K562 (cell line): ENCODE results near the gene LY6G6D. TPM values are rescaled to one million over a fixed set of nuclear protein-coding genes. Genes with fewer than 3 reads are reported as not detected.
A peak's percentile ranks its signal among the peaks of the same experiment; 100 is the strongest.

Experiments
- BCOR ChIP-seq: fragments of 450-650 bp; IDR thresholded peaks from 2 replicates; pipeline ENCODE4 v1.6.1; 2016
- CEBPG ChIP-seq, 3 experiments: fragments of 200-800 bp in 1 of 3; sonication (Bioruptor generic) in 1 of 3; sonication (generic) in 1 of 3; formaldehyde crosslinking in 1 of 3; IDR thresholded peaks in 2 of 3; conservative IDR thresholded peaks in 1 of 3; 2 replicates each; pipeline versions ENCODE4 v1.6.1 to v1.8.0; 2016 to 2022; ENCODE audit warnings: missing compliant biosample characterization in 2 of 3, missing genetic modification characterization in 2 of 3, mild to moderate bottlenecking in 1 of 3, missing genetic modification reagents in 1 of 3
- DIDO1 ChIP-seq: fragments of 450-650 bp; IDR thresholded peaks from 2 replicates; pipeline ENCODE4 v1.6.1; 2016; ENCODE audit warnings: low read depth, missing biosample characterization, missing genetic modification characterization
- HNRNPK ChIP-seq: fragments of 200-400 bp; formaldehyde crosslinking; IDR thresholded peaks from one replicate; pipeline ENCODE4 v1.6.1; 2018; ENCODE audit warnings: mild to moderate bottlenecking, low read depth, low read length; ENCODE audit not compliant: poor library complexity, severe bottlenecking
- IFI16 ChIP-seq: fragments of 250-450 bp; sonication (Bioruptor Pico); IDR thresholded peaks from 2 replicates; pipeline ENCODE4 v2.1.2; 2022; ENCODE audit warnings: mild to moderate bottlenecking, inconsistent platforms
- NBN ChIP-seq: fragments of 450-650 bp; IDR thresholded peaks from 2 replicates; pipeline ENCODE4 v1.6.1; 2016; ENCODE audit warnings: low read depth, mild to moderate bottlenecking
- NRF1 ChIP-seq, 2 experiments: fragments of 450-650 bp; IDR thresholded peaks in 1 of 2; conservative IDR thresholded peaks in 1 of 2; 2 replicates each; pipeline ENCODE4 v1.6.1; 2014; ENCODE audit warnings: mild to moderate bottlenecking in 2 of 2
- PHB ChIP-seq: fragments of 250-450 bp; sonication (Bioruptor Pico); IDR thresholded peaks from 2 replicates; pipeline ENCODE4 v1.5.0; 2021
- POLR3G ChIP-seq: IDR thresholded peaks from 2 replicates; pipeline ENCODE4 v1.6.1; 2011; ENCODE audit not compliant: insufficient read length, insufficient replicate concordance; ENCODE audit errors: extremely low read depth
- SAFB2 ChIP-seq: fragments of 200-400 bp; formaldehyde crosslinking; IDR thresholded peaks from 2 replicates; pipeline ENCODE4 v1.6.1; 2018; ENCODE audit warnings: borderline replicate concordance, low read length, low read depth, moderate library complexity; ENCODE audit not compliant: severe bottlenecking
- SRSF9 ChIP-seq: fragments of 200-400 bp; formaldehyde crosslinking; IDR thresholded peaks from 2 replicates; pipeline ENCODE4 v1.6.1; 2017; ENCODE audit warnings: low read depth, low read length, borderline replicate concordance
- ZMIZ1 ChIP-seq, 2 experiments: fragments of 150-350 bp in 1 of 2; IDR thresholded peaks; 2 replicates each; pipeline ENCODE4 v1.6.1; 2012 to 2016; ENCODE audit warnings: low read depth in 2 of 2, low read length in 2 of 2, mild to moderate bottlenecking in 1 of 2, moderate library complexity in 1 of 2
- ZNF224 ChIP-seq: sonication (generic); formaldehyde crosslinking; IDR thresholded peaks from 2 replicates; pipeline ENCODE4 v1.8.0; 2022; ENCODE audit warnings: mild to moderate bottlenecking, missing genetic modification reagents
- ZNF449 ChIP-seq: fragments of 250-450 bp; sonication (Bioruptor Pico); IDR thresholded peaks from 2 replicates; pipeline ENCODE4 v1.8.0; 2022; ENCODE audit warnings: moderate library complexity, mild to moderate bottlenecking, inconsistent platforms
- polyA plus RNA-seq, 8 experiments: library from polyadenylated mRNA; depleted of rRNA in 4 of 8; stranded (reverse) in 5 of 8; unstranded in 3 of 8; fragments of >200 nt; fragmentation: Nextera tagmentation in 2 of 8; fragmentation: Illumina TruSeq in 1 of 8; extraction: Ambion mirVana in 2 of 8; extraction: Trizol in 1 of 8; gene quantifications; 2 replicates each; pipeline versions ENCODE4 v1.2.1 to v1.2.3, GENCODE V29; 2011 to 2014; ENCODE audit warnings: inconsistent platforms in 1 of 8, missing spikeins in 1 of 8
- total RNA-seq, 7 experiments: library from RNA; depleted of rRNA in 6 of 7; stranded (reverse); fragments of >200 nt in 6 of 7; fragmentation: Illumina TruSeq in 2 of 7; extraction: Trizol in 2 of 7; gene quantifications; 2 replicates each; pipeline versions ENCODE4 v1.2.1 to v1.2.3, GENCODE V29; 2011 to 2021; ENCODE audit warnings: low replicate concordance in 1 of 7
- TF ChIP-seq, protein P1 (sequence below): fragments of 250-450 bp; sonication (Bioruptor Pico); IDR thresholded peaks from 2 replicates; pipeline ENCODE4 v1.5.0; 2022; ENCODE audit warnings: mild to moderate bottlenecking
- TF ChIP-seq, protein P2 (sequence below): fragments of 250-450 bp; sonication (Bioruptor Pico); IDR thresholded peaks from 2 replicates; pipeline ENCODE4 v1.5.0; 2021

The LY6G6D gene
- total and polyA plus RNA-seq, 9 of the 15 experiments (the other 6 are each of a cell fraction or from before 2014, with no cell fraction given) = 0.30 to 0.38 TPM; not detected in 7

- TF ChIP-seq DIDO1 = no peak
- no peak for TF ChIP-seq PHB (CRISPR knock-in tag)
- no peak for TF ChIP-seq ZNF224 (CRISPR knock-in tag)
- TF ChIP-seq SAFB2 = no peak
- no peak for TF ChIP-seq SRSF9
- no peak for TF ChIP-seq NRF1 (conservative IDR thresholded peaks at IDR 0.05 in 1 of 2, IDR thresholded peaks at IDR 0.05 in 1 of 2)
- no peak for TF ChIP-seq CEBPG (CRISPR knock-in tag; IDR thresholded peaks at IDR 0.05)
- no peak for TF ChIP-seq CEBPG (tag; conservative IDR thresholded peaks at IDR 0.05 in 1 of 2, IDR thresholded peaks at IDR 0.05 in 1 of 2)
- no peak for TF ChIP-seq NBN
- no peak for TF ChIP-seq HNRNPK
- TF ChIP-seq, protein P1, sequence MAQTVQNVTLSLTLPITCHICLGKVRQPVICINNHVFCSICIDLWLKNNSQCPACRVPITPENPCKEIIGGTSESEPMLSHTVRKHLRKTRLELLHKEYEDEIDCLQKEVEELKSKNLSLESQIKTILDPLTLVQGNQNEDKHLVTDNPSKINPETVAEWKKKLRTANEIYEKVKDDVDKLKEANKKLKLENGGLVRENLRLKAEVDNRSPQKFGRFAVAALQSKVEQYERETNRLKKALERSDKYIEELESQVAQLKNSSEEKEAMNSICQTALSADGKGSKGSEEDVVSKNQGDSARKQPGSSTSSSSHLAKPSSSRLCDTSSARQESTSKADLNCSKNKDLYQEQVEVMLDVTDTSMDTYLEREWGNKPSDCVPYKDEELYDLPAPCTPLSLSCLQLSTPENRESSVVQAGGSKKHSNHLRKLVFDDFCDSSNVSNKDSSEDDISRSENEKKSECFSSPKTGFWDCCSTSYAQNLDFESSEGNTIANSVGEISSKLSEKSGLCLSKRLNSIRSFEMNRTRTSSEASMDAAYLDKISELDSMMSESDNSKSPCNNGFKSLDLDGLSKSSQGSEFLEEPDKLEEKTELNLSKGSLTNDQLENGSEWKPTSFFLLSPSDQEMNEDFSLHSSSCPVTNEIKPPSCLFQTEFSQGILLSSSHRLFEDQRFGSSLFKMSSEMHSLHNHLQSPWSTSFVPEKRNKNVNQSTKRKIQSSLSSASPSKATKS = no peak
- TF ChIP-seq BCOR = peak; percentile 12; the same call in 1 of the 2 replicates
- no peak for TF ChIP-seq IFI16
- TF ChIP-seq ZMIZ1 (IDR thresholded peaks at IDR 0.05; ENCODE audit: low read depth in 2 of 2, low read length in 2 of 2) = no peak; a peak in 1 of 4 replicates
- TF ChIP-seq, protein P2, sequence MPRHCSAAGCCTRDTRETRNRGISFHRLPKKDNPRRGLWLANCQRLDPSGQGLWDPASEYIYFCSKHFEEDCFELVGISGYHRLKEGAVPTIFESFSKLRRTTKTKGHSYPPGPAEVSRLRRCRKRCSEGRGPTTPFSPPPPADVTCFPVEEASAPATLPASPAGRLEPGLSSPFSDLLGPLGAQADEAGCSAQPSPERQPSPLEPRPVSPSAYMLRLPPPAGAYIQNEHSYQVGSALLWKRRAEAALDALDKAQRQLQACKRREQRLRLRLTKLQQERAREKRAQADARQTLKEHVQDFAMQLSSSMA (CRISPR knock-in tag) = no peak
- TF ChIP-seq ZNF449 (CRISPR knock-in tag) = no peak
- TF ChIP-seq POLR3G = no peak
Observed at GRCh38 chr6:31740397-31741223, 25.5 kb downstream of the LY6G6D start (continued).
